DMS79 (cell line): ENCODE data around the gene MPRIP.
A peak's percentile ranks its signal among the peaks of the same experiment; 100 is the strongest.
"Not testable (repeated sequence)": the region's sequence is repeated elsewhere in the genome, so short reads cannot be mapped to it uniquely, and the experiment has no call there.

Experiments used
- DNase-seq: peaks from one replicate; lab custom pipeline; 2025; lab: John Stamatoyannopoulos, UW

The MPRIP gene, protein sequence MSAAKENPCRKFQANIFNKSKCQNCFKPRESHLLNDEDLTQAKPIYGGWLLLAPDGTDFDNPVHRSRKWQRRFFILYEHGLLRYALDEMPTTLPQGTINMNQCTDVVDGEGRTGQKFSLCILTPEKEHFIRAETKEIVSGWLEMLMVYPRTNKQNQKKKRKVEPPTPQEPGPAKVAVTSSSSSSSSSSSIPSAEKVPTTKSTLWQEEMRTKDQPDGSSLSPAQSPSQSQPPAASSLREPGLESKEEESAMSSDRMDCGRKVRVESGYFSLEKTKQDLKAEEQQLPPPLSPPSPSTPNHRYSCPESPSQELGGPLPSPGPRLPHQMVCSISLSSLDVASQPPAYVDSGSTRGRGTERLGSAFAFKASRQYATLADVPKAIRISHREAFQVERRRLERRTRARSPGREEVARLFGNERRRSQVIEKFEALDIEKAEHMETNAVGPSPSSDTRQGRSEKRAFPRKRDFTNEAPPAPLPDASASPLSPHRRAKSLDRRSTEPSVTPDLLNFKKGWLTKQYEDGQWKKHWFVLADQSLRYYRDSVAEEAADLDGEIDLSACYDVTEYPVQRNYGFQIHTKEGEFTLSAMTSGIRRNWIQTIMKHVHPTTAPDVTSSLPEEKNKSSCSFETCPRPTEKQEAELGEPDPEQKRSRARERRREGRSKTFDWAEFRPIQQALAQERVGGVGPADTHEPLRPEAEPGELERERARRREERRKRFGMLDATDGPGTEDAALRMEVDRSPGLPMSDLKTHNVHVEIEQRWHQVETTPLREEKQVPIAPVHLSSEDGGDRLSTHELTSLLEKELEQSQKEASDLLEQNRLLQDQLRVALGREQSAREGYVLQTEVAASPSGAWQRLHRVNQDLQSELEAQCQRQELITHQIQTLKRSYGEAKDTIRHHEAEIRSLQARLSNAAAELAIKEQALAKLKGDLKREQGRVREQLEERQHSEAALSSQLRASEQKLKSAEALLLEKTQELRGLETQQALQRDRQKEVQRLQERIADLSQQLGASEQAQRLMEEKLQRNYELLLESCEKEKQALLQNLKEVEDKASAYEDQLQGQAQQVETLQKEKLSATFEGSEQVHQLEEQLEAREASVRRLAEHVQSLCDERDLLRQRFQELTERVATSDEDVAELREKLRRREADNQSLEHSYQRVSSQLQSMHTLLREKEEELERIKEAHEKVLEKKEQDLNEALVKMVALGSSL (N-terminal part only)

DNA sequence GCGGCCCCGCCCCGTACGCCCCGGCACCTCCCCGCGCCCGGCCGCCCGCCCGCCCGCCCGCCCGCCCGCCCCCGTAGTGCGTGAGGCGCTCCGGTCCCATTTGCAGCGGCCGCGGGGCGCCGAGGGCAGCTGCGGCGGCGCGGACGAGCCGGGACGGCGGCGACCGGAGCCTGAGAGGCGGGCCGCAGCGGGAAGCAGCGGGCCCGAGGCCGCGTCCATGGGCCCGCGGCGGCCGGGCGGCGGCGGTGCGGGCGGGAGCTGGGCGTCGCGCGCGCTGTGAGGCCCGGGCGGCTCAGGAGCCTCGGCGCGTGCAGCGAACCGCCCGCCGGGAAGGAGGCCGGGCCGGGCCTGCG lies at the start of gene MPRIP:
Gene MPRIP, plus strand, starts transcription at position 74 of the 353 bp plus-strand sequence. CDS start 392 bp downstream, outside the sequence.
- no peak for DNase-seq

DNA sequence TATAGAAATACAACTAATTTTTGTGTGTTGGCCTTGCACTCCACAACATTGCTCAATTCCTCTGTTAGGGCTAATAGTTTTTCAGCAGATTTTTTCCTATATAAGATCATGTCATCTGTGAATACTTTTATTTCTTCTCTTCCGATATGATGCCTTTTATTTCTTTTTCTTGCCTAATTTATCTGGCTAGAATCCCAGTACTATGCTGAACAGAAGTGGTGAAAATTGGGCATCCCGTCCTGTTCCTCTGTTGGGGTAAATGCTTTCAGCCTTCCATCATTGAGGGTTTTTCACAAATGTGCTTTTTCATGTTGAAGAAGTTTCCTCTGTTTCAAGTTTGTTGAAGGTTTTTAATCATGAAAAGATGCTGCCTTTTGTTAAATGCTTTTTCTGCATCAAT lies 47.6 kb upstream of the MPRIP start:
- no peak for DNase-seq

DNA sequence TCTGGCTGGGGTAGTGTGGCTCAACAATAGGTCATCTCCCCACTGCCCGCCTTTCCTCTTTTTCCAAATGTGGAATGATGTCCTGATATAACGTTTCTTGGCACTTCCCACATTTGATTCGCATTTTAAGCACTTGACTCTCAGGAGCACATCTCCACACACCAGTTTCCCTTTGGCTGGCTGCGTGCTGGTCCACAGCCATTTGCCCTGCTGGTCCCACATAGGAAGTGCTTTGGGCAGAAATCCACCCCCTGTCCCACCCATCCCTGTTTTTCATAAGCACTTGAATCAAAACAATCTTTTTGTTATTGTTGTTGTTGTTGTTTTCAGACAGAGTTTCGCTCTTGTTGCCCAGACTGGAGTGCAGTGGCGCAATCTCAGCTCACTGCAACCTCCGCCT lies 46.3 kb upstream of the MPRIP start:
- no peak for DNase-seq

DNA sequence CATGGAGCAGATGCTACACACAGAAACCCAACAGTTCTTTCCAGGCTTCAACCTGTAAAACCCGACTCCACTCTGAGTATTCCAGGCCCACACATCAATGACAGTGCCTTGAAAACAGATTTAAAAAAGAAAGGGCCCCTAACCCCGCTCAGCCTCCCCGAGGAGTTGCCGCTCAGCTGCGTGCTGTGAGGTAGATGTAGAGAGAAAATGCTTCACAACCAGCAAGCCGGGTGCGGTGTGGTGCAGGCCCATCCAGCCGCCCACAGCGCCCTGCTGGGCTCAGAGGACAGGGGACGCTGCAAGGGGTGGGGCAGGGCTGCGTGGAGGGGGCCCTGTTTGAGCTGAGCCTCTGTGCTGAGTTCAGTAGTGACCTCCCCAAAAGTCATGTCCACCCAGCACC lies 45.5 kb upstream of the MPRIP start:
- not testable (repeated sequence) for DNase-seq

DNA sequence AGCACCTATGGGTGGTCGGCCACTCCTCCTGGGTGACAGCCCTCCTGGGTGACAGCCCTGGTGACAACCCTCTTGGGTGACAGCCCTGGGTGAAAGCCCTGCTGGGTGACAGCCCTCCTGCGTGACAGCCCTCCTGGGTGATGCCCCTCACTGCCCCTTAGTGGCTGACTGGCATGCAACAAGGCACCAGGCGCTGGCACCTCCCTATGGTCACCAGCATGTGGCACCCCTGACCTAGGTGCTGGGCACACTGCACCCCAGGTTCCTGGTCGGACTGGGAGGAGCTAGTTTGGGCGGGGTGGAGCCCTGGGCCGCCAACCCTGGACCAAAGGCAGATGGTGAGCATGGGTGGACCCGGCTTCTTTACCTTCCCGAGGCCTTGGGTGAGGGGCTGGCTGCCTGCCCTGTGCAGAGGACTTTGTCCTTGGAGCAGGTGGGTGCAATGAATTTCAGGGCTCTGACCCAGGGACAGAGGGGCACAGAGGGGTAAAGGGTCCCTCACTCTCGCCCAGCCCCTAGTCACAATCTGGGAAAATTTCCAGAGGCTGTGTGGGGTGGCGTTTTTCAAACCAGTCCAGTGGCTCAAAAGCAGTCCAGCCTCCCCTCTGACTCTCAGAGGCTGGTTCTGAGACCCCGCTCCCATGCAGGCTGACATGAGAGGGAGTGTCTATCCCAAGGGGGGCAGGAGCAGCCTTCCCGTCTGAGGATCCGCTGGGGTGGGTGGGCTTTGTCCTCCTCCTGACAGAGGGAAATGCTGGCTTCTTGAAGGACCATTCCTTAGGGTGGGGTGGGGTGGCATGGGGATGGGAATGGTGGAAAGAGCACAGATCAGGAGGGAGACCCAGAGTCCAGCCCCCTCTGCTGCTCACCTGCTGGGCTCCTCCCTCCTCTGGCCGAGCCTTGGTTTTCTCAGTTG lies 44.5 kb upstream of the MPRIP start:
- DNase-seq: peak; percentile 14

DNA sequence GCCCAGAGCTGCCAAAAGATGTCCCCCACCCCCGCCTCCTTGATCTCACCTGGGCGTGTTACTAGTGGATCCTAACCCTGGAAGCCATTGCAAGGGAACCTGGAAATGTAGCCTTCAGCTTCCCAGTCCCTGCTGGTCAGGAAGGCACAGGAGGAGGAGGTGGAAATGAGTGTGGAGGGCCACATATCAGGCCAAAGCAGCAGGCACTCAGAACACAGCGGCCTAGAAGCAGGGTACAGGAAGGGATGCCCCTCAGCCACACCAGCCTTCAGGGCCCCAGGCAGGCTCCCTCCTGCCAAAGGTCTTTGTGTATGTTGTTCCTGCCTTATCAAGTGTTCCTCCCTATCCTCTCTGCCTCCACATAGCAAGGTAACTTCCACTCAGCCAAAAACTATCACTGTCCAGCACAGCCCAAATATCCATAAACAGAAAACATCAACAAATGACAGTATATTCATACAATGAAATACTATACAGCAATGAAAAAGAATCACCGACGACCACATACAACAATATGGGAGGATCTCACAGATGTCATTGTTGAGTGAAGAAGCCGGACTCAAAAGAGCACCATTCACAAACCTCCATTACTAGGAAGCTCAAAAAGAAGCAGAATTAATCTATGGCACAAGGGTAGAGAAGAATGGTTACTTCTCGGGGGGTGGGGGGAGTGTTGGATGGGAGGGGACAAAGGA lies 42.2 kb upstream of the MPRIP start:
- DNase-seq: no peak

DNA sequence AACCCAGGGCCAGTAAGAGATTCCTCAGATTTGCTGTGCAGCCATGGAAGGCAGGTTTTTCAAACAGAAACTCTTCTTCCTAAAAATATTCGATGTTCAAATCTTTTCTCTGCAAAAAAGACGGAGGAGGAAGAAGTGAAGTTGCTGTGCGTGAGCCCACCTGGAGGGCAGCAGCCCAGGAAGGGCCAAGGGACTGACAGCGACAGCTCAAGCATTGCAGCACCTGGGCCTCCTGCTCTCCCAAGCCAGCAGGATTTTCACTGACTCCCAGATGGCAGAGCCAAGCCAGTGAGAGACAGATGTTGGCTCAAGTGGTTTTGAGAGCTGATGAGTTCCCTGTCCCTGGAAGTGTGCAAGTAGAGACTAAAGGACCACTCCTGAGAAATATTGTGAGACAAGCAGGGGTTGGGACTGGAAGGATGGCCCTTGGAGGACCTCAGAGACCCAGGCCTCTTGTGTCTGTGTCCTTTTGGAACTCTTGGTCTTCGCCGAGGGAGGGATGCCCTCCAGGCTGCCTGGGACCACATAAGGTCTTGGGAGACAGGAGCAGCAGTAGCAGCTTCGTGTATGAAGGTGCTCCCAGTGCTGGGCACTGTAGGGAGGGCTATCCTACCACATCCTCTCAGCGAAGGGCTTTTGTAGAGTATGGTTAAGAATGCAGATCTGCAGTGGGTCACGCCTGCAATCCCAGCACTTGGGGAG lies 41.0 kb upstream of the MPRIP start:
- no peak for DNase-seq

DNA sequence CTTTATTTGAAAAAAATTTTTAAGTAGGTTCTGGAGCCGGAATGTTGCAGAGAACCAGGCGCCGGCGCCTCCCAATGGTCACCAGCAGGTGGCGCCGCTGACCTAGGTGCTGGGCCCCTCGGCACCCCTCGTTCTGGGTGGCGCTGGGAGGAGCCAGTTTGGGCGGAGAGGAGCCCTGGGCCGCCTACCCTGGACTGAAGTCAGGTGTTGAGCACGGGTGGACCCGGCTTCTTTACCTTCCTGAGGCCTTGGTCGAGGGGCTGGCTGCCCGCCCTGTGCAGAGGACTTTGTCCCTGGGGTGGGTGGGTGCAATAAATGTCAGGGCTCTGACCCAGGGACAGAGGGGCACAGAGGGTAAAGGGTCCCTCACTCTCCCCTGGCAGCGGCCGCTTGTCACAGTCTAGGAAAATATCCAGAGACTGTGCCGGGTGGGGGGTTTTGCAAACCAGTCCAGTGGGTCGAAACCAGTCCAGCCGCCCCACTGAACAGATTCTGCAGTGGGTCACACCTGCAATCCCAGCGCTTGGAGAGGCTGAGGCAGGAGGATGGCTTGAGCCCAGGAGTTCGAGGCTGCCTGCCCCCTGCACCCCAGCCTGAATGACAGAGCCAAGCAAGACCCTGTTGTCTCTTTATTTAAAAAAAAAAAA lies 40.3 kb upstream of the MPRIP start:
- DNase-seq: no peak

DNA sequence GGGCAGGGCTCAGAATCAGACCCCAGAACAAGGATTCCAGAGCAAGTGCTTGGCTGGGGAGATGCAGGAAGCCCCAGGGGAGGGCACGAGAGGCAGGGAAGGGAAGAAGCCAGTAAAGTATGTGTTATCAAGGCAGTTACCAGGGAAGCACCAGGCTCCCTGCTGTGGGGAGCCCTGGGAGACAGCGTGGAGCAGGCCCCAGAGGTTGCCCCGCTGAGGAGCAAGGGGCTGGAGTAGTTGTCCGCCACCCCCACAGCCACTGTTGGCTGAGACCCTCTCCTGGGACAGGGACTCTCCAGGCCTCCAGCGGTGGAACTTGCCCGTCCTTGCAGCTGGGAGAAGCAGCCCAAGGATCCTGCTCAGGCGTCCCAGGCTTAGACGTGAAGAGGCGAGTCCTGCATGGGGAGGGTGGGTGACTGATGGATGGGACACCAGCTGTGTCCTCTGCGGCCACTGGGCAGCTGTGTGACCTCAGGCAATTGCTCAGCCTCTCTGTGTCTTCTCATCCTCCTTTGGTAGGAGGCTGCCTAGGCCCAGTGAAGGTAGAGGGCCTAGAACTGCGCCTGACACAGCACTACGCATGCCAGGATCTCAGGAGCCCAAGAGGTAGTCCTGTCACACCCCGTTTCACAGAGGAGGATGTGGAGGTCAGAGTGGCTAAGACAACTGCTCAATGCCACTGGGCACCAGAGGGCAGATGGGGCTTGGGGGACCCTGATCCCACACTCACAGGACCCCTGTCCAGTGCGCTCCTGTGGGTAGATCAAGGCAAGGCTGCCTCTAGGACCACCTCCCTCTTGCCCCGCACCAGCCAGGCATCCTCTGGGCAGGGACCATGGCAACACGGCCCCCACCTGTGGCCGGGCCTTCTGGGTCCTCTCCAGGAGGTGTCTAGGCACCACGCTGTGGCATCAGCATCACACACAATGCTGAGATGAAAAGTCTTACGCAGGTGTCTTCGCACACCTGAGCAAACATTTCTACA lies 39.2 kb upstream of the MPRIP start:
- DNase-seq: not testable (repeated sequence)

DNA sequence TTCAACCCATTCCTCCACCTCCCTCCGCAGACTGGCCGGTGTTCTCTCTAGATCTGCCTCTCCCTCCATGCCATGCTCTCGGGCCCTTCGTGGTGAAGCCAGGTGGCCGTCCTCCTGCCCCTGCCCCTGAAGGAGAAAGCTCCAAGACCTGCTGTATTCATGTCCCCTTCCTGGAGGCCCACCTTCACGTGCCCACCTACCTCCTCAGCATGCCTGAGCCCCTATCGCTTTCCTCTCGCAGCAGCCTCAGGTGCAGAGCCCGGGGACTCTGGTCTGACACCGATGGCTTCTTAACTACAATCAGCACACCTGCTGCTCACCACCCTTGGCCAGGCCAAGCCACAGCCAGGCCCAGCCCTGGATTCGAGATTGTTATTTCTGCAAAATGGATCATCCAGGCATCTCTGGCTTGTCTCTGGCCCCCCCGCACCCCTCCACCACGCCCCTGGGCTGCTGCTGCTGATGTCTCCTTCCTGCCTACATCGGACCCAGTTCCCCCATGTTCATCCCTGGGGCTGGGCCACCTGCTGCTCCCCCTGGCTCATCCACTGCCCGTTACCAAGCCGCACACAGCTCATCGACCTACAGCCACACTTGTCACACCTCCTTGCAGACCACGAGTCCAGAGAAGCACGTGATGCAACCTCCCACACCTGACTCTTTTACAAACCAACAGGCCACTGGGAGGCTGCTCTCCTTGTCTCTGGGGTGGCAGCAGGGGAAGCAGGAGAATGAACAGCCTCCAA lies 37.8 kb upstream of the MPRIP start:
- DNase-seq: no peak

DNA sequence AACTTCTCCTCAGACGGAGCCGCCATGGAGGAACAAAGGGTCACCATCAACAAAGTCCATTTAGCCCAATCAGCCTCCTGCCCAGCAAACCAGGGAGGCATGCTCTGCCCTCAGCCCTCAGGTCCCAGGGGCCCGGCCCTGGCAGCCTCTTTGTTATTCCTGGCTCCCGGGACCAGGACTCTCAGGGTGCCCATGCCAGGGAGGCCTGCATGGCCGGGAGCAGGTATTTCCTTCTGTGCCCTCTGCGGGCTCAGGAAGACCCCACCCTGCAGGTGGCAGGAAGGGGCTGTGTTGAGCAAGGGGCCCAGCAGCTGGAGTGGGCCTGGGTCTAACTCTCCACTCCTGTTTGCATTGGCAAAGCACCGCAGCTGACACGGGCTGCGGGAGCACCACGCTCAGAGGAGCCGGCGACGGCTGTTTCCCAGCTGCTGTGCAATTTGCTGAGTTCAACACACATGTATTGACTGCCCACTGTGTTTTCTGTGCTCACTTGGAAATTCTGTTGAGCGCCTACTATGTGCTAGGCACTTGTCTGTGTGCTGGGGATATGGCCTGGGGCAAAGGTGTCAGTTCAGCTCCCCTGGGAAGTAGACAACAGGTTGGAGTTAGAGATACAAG lies 37.2 kb upstream of the MPRIP start:
- not testable (repeated sequence) for DNase-seq

DNA sequence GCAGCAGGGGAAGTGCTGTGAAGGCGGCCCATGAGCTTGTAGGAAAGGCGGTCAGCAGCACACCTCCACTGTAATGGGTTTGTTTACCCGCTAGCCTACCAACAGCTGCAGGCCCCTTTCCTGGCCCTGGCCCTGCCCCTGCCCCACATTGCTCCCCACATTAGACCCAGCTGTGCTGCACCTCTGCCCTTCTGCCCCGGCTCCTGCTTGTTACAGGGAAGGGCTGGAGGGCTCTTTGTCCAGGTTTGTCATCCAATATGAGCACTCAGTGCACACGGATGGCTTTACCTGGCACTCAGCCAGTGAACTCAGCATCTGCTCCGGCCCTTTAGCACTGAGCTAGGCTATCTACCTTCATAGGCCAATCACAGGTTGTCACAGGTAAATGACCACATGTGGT lies 34.4 kb upstream of the MPRIP start:
- not testable (repeated sequence) for DNase-seq

DNA sequence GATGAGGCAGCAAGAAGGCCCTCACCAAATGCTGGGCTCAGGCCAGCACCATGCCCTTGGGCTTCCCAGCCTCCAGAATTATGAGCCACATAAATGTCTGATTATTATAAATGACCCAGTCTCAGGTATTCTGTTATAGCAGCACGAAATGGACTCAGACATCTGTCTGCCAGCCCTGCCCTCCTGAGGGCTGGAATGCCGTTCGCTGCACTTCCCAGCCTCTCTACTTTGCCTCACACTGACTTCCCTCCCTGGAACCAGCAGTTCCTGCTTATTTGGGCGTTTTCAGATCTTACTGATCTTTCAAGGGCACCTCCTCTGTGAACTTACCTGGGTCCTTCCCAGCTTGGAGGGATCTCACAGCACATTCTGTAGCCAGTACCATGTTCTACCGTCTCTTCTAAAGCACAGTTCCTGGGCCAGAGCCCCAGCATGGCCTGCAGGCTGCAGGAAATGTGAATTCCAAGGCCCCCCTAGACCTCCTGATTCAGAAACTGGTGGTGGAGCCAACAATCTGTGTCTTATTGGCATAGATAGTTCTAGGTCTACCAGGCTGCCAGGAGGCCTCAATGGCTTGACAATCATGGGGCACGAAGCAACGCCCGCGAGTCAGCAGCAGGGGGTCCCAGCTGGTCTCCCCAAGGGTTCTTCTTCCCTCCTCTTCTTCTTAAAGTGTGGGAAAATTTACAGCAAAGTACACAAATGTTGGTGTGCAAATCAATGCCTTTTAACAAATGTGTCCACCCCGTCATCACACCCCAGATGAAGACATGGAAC lies 33.4 kb upstream of the MPRIP start:
- not testable (repeated sequence) for DNase-seq

DNA sequence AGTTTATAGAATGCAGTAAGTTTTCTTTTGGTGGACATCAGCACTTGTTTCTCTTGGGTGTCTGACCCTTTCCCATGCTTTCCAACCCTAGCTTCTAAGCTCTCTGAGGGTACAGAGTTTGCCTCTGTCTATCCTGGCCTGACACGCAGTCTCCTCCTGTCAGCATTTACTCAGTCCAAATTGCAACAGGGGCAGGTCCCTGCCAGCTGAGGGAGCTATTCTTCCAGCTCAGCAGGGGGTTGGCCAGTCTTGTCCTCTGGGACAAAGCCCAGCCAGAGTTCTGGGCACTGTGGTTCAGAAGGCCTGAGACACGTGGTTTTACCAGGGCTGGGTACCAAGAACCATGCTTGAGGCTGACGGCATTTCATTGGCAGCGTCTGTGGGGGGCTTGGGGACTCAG lies 32.3 kb upstream of the MPRIP start:
- DNase-seq: not testable (repeated sequence)

DNA sequence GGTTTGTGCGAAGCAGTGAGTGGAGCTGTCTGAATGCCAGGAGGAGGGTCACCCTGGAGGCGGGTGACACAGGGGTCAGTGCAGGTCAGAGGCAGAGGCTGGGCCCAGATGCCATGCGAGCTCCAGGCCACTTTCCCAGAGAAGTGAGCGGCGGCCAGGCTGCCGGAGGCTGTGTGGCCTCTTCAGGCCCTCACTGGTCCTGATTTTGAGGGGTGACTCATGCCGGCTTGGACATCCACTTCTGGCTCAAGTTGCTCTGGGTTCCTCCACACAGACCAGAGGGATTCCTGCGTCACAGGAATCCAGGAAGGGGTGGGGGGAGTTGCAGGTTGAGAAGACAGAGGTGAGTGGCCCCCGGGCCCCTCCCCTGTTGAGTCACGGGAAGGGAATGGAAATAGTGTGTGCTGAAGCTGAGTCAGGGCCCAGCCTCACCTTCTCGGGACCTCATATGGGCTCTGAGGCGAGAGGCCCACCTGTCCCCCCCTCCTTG lies 31.7 kb upstream of the MPRIP start:
- DNase-seq: not testable (repeated sequence)
